NCI-H345 (cell line): Measurements from ENCODE around the gene EDEM2.
"Not testable (repeated sequence)": the region's sequence is repeated elsewhere in the genome, so short reads cannot be mapped to it uniquely, and the experiment has no call there.

Source experiments
- DNase-seq: peaks from one replicate; lab custom pipeline; 2025; lab: John Stamatoyannopoulos, UW

The EDEM2 gene

DNA sequence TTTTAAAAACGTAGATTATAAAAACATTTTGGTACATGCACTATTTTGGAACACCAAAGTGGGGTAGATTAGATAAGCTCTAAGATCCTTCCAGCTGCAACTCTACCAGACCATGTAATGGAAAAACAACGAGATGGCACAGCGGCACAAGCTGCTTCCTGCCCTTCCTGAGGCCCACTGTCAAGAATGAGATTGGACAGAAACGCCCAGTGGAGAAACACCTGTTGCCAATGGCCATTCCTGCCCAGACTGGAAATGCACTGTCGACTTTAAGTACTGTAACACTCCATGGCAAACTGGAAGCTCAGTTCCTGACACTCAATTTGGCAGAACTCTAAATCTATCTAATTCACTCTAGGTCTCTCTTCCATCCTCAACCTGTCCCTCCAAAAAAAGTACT, 21.4 kb downstream of the EDEM2 start:
- no peak for DNase-seq

DNA sequence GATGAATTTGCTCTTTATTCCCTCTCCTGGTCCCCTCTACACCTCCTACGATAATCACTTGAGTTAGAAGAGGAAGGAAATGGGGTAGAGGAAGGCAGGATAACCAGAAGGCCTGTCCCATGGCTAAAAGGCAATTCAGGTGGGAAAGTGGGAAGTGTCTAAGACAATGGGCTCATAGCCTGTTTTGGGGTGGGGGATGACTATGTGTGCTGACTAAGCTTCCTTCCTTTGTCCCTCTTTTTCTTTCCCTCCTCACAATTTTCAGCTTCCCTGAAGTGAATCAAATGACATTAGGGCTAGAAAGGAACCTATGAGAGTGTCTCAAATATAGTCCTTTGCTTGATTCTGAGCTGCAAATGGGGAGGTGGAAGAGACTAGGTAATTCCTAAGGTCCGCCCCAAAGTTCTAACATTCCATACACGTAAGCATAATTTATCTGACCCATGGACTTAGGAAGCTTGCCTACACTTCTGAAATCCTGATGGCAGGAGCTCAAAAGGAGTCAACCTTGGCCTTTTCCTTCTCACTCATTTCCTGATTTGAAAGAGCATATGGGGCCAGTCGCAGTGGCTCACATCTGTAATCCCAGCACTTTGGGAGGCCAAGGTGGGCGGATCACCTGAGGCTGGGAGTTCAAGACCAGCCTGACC, 24.3 kb downstream of the EDEM2 start:
- no peak for DNase-seq

DNA sequence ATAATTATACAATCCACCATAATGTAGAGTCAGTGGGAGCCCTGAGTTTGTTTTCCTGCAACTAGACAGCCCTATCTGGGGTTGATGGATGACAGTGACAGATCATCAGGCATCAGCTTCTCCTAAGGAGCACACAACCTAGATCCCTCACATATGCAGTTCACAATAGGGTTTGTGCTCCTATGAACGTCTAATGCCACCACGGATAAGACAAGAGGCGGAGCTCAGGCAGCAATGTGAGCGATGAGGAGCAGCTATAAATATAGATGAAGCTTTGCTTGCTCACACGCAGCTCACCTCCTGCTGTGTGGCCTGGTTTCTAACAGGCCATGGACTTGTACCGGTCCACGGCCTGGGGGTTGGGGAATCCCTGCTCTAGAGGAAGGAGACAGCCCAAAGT, 25.9 kb downstream of the EDEM2 start:
- no peak for DNase-seq

DNA sequence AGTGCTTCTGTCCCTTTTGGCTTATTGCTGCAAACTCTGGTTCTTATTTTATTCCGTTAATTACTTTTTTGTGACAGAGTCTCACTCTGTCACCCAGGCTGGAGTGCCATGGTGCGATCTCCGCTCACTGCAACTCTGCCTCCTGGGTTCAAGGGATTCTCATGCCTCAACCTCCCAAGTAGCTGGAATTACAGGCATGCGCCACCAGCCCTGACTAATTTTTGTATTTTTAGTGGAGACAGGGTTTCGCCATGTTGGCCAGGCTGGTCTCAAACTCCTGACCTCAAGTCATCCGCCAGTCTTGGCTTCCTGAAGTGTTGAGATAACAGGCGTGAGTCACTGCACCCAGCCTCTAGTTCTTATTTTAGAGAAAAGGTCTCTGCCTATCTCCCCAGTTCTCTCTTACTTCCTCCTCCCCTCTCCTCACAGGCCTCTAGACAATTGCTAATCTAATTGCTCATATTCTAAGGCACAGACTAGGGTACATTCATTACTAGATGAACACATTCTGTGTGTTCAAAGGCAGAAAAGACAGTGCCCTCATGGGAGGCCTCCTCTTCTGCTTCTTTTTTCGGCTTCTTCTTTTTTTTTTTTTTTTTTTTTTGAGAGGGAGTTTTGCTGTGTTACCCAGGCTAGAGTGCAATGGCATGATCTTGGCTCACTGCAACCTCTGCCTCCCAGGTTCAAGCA, 27.0 kb downstream of the EDEM2 start:
- no peak for DNase-seq

DNA sequence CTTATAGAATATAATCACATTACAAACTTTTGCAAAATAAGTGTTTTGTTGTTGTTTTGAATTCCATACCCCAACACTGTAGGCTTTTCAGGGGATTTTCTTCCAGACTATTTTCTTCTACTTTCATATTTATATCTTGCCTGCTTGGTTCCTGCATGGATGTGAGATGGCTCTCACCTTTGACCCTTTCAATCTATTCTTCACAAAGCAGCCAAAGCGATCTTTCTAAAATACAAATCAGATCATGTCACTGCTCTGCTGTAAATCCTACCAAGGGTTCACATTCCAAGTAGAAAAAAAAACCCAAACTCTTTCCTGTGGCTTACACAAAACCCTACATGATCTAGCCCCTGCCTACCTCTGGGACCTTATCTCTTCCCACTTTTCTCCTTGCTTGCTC, 29.5 kb downstream of the EDEM2 start:
- DNase-seq = no peak

DNA sequence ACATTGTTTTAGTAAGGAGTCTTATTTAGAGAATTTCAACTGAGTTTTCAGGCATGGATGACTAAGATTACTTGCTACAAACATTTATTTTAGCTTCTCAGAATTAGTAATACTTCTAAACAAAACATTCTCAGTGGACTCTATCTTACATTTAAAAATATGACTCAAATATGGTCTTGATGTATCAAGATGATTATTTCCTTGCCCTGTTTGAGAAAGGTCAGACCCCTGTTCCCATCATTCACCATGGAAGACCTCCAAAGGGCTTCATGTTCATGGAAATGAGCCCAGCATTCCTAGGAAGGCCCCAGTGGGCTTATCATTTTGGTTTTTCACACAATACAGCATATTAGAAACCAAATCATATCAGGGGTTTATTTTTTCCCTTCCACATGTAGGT, 29.9 kb downstream of the EDEM2 start:
- DNase-seq = no peak

DNA sequence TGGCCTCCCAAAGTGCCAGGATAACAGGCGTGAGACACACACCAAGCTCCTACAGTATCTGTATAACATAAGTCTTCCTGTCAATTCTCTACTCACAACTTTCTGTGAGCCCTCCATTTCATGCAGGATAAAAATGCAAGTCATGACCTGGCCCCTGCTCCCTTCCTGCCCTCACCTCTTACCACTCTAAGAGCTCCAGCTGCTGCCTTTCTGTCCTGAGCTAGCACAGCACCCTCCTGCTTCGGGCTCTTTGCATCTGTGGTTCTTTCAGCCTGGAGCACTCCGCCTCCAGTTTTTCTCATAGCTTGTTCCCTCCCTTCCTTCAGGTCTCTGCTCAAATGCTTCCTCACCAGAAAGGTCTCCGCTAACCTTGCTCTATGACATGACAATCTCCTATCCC, 30.9 kb downstream of the EDEM2 start:
- DNase-seq = no peak

DNA sequence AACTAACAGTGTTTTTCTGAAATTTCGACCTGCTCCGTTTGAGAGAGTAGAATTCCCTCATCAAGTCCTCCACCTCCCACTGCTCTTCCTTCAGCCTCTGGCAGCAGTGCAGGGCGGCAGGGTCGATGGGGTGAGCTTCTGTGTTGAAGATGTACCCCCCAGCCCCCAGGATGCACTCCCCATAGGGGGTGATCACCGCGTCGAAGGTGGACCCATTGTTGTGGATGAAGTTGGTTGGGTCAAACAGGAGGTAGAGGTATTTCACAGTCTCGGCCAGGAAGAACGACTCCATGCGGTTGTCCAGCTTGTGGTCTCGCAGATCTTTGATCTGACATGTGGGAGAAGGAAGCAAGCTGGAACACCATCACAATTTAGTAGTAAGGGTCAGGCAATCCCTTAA, 31.5 kb downstream of the EDEM2 start:
- no peak for DNase-seq

DNA sequence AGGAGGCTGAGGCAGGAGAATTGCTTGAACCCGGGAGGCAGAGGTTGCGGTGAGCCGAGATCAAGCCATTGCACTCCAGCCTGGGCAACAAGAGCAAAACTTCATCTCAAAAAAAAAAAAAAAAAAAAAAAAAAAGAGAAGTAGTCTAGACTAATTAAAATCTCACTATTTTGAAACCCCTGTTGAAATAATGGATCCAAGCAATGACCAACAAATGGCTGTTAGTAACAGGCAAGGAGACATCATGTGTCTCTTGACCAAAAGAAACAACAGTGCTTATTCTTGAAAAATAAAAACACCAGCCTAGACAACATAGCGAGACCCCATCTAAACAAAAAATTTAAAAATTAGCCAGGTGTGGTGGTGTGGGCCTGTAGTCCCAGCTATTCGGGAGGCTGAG, 34.9 kb downstream of the EDEM2 start:
- DNase-seq = not testable (repeated sequence)

DNA sequence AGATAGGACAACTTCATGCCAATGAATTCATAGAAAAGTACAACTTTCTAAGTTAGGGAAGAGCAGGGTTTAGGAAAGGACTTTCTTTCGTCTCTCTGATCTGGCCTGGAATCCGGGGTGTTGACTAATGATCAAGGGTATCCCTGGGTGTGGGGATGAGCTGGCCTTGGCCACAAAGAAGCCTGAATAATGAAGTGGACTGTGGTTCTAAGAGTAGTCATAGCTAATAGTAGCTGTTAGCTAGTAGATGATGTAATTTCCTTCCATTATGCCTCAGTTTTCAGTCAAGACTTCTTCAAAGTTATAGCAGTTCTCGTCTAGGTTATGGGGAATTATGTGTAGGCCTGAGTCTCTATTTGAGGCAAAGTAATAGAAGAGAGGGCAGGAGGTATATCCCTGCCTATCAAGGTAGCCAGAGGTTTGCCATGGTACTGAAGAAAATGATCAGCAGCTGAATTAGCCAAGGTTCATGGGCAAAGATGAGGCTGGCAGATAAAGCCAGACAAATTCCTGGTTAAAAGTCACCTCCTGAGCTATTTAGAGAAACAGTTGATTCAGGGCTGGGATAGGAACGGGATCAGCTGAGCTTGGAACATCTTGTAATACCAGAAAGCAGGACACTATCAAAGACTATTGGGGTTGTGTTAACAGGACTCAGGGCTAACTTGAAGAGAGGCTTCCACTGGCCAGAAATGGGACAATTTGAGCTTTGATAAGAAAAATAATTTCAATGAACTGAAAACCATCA, 35.8 kb downstream of the EDEM2 start:
- DNase-seq = no peak

DNA sequence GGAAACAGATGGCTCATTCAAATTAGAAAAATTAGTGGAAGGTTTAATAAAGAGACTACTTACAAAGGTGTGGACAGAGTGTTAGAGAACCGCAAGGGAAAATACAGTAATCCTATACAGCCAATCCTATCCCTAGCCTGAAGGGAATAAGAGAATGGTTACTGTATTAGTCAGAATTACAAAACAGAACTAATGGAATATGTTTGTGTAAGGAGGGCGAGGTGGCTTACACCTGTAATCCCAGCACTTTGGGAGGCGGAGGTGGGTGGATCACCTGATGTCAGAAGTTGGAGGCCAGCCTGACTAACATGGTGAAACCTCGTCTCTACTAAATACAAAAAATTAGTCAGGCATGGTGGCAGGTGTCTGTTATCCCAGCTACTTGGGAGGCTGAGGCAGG, 38.2 kb downstream of the EDEM2 start:
- no peak for DNase-seq

DNA sequence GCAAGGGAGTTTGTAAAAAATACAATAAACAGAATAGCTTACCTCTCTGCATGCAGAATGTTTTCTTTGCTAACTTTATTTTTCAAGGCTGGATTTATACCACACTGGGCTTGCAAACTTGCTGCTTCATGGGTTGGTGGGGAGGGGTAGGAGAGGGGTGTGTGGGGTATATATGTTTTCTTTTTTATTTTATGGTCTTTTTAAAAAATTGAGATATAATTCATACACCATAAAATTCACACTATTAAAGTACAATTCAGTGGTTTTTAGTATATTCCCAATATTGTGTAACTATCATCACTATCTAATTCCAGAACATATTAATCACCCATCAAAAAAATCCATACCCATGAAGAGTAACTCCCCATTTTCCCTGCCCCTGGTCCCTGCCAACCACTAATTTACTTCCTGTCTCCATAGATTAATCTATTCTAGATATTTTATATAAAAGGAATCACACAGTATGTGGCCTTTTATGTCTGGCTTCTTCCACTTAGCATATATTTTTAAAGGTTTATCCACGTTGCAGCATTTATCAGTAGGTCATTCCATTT, 40.2 kb downstream of the EDEM2 start:
- DNase-seq = no peak

DNA sequence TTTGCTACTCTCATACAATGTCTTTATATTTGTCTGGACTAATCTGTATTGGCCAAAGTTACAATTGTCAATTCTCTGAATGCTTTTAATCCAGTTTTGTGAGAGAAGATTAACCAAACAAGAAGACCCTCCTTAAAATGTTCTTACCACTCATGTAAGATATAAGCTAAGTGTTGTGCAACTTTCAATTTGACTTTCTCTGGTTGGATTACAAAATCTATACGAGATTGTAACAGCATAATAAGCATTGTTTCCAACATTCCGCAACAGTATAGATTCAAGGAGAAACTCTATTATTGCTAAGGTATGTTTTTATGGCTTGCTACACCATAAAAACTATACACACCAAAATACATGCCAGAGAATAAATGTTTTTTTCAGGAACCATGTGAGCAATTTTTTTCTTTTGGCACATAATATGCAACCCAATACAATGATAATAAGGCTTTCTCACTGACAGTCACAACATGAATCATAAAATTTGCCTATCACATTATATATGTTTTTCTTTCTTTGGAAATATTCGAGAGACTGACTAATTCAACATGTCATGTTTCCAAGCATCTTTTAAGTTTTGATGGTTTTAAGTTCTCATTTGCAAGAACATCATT, 42.3 kb downstream of the EDEM2 start:
- no peak for DNase-seq

DNA sequence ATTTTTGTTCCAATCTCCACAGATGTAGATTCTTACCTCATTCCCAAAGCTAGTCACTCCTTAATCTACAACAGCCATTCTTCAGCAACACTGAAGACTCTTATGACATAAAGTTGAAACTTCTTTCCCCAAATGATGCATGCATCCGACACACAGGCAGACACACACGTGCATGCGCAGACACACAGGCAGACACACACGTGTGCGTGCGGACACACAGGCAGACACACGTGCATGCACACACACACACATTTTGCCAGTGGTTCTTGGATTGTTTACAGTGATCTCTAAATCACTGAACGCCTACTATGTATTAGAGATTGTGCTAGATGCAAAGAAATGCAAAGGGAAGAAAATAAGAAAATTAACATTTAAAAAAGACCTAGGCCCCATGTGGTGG, 45.5 kb downstream of the EDEM2 start:
- no peak for DNase-seq

DNA sequence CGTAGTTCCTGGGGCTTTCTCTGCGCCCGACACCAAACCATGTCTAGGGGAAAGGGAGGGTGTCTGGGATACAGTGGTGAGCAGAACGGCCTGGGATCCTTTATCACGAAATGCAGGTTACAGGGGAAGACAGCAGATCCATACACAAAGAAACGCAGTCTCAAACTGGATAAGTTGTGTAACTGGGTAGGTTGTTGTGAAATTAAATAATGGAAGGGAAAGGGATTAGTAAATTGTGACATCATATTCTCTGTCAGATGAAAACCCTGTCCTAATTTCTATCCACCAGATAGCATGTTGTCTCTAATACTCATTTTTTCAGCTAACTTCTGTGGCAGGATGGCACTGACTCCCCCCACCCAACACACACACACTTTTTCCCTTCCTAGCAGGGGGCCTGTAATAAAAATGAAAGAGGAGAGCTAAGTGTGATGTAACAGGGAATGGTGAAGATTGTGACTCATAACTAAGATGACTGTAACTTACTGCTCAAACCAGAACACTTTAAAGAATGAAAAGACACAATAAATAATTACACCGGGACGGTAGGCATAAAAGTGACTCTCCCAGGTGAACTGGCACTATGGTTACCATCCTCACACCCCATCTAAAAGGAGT, 53.8 kb downstream of the EDEM2 start:
- no peak for DNase-seq

DNA sequence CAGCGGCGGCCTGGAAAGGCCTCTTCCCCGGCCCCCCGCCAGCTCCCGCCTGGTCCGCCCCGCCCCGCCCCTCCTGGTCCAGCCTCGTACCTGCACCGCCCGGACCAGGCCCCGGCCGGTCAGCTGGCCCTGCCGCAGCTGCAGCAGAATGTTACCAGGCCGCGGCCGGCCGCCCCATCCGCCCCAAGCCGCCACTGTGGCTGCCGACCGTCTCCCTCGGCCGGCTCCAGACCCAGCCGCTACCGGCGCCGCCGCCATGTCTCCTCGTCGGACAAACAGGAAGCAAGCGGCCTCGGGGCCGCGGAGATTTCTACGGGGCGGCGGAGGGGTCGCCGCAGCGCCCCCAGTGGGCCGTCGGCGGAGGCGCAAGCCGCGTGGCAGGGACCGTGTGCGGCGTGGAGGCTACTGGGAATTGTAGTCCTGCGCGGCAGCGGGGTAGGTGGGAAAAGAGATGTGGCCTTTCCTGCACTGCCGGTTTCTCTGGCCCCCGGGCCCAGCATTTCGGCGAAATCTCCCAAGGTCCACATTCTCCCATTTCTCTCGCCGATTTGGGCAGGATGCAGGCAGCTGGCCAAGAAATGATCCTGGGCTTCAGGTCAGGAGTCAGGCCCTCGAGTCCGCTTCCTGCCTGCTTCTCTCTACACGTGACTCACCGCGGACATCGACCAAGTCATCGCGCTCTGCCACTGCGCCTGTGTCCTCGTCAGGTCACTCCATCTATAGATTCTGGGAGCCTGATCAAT, 54.4 kb downstream of the EDEM2 start, which contains the start of gene TRPC4AP:
TSS of gene TRPC4AP (minus strand) at position 284 of the 743 bp plus-strand sequence. CDS start at position 258, 26 bp downstream.
- DNase-seq = peak; percentile 94

DNA sequence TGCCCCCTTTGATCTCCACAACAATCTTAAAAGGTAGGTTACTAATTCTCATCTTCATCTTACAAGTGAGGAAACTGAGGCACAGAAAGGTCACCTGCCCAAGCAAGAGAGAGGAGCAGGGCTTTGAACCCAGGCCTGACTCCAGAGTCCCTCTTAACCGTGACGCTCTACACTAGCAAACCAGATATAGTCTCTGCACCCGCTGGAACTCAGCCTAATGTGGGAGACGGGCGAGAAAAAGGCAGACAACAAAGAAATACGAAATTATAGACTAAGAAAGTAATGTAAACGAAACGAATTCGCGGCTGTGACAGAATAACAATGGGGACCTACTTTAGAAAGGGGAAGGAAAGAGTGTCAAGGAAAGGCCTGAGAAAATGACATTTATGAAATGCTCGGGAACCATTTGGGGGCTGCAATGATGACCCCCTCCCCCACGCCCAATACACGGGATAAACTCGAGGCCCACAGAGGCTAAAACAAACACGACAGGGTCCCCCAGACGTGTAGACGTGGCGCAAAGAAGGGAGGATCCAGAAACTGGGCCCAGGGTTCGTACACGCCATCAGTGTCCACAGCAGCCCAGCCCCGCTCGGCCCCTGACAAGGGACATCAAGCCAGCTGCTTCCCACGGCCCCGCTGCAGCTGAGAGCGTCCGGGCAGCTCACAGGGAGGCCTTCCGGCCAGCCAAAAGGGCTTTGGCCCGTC, 55.2 kb downstream of the EDEM2 start:
- peak; percentile 23 for DNase-seq

DNA sequence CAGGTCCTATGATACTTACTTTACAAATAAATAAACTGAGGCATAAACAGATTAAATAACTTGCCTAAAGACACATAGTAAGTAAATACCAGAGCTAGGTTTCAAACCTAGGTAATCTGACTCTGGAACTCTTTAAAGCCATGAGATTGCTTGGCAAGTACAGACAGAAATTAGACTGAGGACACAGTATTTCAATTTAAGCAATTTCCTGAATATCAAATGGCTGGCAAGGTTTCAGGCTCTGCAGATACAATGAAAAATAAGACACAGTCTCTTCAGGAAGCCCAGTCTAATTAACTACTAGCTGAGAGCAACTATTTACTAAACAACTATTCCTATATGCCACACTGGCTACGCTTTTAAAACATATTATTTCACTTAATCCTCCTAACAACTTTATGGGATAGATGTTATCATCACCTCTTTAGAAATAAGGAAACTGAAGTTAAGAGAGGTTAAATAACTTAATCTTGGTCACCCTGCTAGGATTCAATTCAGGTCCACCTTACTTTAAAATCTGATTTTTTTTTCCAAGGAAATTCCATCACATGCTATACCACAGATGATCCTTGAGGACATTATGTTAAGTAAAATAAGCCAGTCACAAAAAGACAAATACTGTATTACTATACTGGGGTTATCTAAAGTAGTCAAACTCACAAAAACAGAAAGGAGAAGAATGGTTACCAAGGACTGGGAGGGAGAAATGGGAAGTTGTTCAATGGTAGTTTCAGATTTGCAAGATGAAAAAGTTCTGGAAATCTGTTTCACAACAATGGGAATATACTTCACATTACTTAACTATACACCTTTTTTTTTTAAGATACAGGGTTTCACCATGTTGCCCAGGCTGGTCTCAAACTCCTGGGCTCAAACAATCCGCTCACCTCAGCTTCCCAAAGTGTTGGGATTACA, 58.6 kb downstream of the EDEM2 start:
- DNase-seq = no peak

DNA sequence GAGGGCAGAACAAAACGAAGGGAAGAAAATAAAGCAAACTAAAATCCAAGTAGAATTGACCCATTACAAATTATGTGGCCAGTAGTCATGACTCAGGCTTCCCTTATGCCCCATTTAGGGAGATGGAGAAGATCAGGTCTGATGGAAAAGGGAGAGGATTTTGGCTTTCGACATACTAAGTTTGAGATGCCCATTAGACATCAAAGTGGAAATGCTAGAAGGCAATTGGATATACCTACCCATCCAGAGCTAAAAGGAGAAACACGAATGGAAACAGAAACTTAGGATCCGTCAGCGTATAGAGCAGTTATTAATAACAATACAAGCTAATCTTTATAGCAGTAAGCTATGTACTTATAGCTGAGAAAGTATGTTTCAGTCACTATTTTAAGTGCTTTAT, 59.3 kb downstream of the EDEM2 start:
- DNase-seq = no peak

DNA sequence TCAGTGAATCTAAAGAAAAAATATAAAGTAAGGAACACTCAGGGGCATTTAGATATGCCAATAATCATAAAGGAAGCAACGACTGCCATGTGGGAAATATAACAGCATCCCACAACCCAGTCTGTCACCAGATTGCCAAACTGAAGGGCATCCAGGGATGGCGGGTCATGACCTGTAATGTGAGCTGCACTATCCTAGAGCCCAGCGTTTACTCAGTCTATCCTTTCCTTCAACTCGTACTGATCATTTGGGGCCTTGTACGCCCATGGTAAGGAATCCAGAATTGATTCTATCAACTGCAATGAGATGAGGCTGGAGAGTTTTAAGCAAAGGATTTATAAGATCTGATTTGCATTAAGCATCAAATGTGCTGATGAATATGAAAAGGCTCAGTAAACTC, 59.8 kb downstream of the EDEM2 start:
- DNase-seq = no peak
